GM10847 (cell line): ENCODE results near the gene RFX3.

Experiments used
- POLR2A ChIP-seq: IDR thresholded peaks from 2 replicates; pipeline ENCODE4 v1.6.1; 2011; ENCODE audit not compliant: insufficient read length; ENCODE audit errors: extremely low read depth

RFX3 gene

GRCh38 chr9:3521966-3522365, 3.8 kb downstream of the RFX3 start:
- TF ChIP-seq POLR2A = no peak

DNA sequence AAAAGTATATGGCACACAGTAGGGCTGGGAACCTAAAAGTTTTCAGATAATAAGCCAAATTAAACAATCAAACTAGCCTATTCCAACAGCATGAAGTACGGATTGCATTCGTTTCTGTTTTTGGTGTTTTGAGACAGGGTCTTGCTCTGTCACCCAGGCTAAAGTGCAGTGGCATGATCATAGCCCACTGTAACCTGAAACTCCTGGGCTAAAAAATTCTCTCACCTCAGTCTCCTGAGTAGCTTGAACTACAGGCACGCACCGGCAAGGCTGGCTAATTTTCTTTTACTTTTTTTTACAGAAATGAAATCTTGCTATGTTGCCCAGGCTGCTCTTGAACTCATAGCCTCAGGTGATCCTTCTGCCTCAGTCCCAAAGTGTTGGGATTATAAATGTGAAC, 5.2 kb downstream of the RFX3 start:
- no peak for TF ChIP-seq POLR2A

GRCh38 chr9:3517377-3518048, 8.3 kb downstream of the RFX3 start:
- no peak for TF ChIP-seq POLR2A

DNA sequence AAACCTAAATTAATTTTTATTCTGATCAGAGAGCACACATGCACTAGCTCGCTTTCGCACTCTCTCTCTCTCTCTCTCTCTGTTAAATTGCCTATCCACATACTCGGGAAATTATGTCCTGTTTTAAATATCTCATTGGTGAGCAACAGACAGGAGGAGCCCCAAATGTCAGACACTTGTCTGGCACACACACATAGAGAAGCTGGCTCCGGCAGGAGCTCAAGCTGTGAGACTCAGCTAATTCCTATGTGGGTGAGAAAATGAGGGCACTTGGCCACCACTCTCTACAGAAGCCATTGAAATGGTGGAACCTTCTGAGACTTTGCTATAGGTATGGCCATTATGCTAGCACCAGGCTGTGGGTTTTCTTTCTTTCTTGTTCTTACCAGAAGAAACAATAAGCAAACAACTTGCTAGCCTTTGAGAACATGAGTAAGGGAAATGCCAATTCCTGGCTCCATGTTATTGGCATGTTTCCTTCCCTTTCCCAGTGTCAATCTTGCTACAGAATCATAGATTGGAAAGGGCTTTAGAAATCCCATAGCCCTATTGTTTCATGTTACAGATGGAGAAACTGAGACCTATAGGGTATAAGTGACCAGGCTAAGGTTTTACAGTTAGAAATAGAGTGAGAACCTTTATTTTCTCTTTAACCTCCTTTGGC, 9.0 kb downstream of the RFX3 start:
- no peak for TF ChIP-seq POLR2A

GRCh38 chr9:3515405-3515804, 10.4 kb downstream of the RFX3 start:
- TF ChIP-seq POLR2A = no peak

DNA sequence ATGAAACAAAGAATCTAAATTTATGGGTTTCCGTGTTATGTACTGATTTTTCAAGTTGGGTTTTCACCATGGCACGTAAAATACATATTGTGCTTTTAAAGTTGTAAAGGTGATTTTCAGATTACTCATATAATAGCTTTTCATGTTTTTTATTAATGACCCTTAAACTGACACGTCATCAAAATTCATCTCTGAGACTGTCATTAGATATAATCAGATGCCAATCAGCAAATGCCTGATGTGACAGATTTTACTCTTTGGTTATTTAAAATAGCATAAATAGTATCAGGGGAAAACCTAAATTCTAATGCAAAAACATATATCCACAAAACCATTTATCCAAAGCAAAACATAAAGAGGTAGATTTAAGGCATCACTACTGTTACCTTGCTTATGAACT, 11.0 kb downstream of the RFX3 start:
- TF ChIP-seq POLR2A = no peak

DNA sequence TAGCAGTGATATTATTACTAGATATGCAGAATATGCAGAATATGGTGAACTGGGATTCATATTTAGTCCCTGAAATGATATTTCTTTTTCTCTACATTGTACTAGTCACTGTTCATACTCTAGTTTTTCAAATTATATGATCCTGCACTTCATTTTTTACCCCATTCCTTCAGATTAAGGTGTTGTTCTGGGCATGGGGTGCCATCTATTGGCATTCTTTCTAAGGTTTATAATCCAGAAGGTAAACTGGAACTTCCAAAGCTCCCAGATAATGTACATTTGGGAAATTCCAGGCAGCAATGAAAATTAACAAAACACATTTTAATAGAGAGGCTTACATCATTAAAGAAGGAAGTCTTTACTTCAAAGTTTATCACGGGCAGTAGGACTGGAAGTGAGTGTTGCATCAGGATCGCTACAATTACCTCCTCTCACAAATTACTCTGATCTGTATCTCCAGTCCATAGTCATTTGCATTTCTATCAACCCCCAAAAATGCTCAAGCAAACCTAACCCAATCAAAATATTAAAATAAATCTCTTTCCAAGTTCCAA, 12.5 kb downstream of the RFX3 start:
- TF ChIP-seq POLR2A = no peak

DNA sequence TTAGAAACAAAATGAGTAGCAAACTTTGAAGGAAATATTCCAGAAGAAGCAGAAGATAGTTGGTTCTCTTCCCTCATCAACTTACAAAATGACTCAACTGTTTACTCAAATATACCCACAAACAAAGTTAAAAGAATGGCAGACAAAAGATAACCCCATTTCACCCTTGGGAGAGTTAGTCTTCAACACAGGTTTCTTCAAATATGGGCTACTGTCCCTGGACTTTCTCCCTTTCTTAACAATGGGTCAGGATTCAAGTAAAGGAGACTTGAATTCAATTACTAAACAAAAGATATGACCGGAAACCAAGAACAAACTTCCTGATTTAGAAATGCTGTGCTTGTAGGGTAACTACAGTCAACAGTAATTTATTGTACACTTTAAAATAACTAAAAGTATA, 14.2 kb downstream of the RFX3 start:
- TF ChIP-seq POLR2A = no peak

GRCh38 chr9:3510796-3511195, 15.0 kb downstream of the RFX3 start:
- TF ChIP-seq POLR2A = no peak

- TF ChIP-seq POLR2A = no peak
Observed at GRCh38 chr9:3509926-3510325, 15.9 kb downstream of the RFX3 start.

- no peak for TF ChIP-seq POLR2A
Observed at GRCh38 chr9:3508521-3509291, 17.1 kb downstream of the RFX3 start.

DNA sequence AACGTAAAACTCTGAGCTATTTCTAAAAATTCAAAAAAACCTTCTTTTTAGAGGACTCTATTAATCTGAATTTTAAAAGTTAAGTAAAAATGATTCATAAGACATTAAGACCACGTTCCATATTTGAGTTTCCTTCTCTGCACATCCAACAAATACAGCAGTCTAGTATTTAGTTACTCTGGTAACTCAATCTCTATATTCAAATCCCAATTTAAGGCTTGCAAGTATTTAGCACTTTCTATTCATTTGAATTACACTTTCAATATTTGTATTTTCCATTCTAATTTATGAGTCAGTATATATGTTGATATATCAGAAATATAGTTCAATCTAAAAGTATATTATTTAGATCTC, 17.7 kb downstream of the RFX3 start:
- no peak for TF ChIP-seq POLR2A

- TF ChIP-seq POLR2A = no peak
Observed at GRCh38 chr9:3507395-3508077, 18.3 kb downstream of the RFX3 start.

DNA sequence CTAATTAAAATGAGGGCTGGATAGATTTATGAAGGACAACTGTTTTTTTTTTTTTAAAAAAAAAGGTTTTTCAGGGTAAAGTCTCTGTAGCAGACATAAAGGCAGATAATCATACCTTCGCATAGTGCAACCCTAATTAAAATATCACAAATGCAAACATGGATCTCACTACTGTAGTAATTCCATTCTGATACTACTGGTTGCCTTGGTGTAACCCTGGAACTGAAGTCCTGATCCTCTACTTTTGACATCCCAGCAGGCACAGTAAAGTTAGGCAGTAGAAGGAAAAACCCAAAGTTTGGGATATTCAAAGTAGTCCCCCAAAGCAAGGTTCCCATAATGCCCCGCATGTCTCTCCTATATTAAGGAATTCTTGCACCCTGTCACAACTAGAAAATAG, 19.6 kb downstream of the RFX3 start:
- no peak for TF ChIP-seq POLR2A
